GM18868 (cell line): ENCODE data around the gene EIPR1.
"Not testable (repeated sequence)": the region's sequence is repeated elsewhere in the genome, so short reads cannot be mapped to it uniquely, and the experiment has no call there.

Source experiments
- ATAC-seq: cut with Tn5 transposase; IDR thresholded peaks from one replicate; pipeline ENCODE4 v1.9.1; 2021; ENCODE audit warnings: mild to moderate bottlenecking, moderate library complexity; ENCODE audit not compliant: unreplicated experiment

EIPR1 gene

GRCh38 chr2:3403587-3404334 lies 26.1 kb upstream of the EIPR1 start:
- peak; percentile 99 for ATAC-seq

- no peak for ATAC-seq
These were observed 22.2 kb upstream of the EIPR1 start for GRCh38 chr2:3399829-3400228.

GRCh38 chr2:3399381-3399780 lies 21.8 kb upstream of the EIPR1 start:
- no peak for ATAC-seq

GRCh38 chr2:3398857-3399256 lies 21.2 kb upstream of the EIPR1 start:
- ATAC-seq, result no peak

- no peak for ATAC-seq
These were observed 19.4 kb upstream of the EIPR1 start for GRCh38 chr2:3396920-3397559.

- ATAC-seq, result no peak
These were observed 14.6 kb upstream of the EIPR1 start for GRCh38 chr2:3392216-3392615.

- ATAC-seq, result no peak
These were observed 12.4 kb upstream of the EIPR1 start for GRCh38 chr2:3390041-3390440.

GRCh38 chr2:3389193-3389592 lies 11.6 kb upstream of the EIPR1 start:
- no peak for ATAC-seq

GRCh38 chr2:3388412-3388738 lies 10.8 kb upstream of the EIPR1 start:
- ATAC-seq, result no peak

- no peak for ATAC-seq
These were observed 10.2 kb upstream of the EIPR1 start for GRCh38 chr2:3387644-3388411.

- ATAC-seq, result no peak
These were observed 9.4 kb upstream of the EIPR1 start for GRCh38 chr2:3387011-3387410.

GRCh38 chr2:3386448-3386958 lies 8.9 kb upstream of the EIPR1 start:
- no peak for ATAC-seq

GRCh38 chr2:3379647-3380534 lies 2.3 kb upstream of the EIPR1 start, which contains the start of gene TRAPPC12:
Gene TRAPPC12, plus strand, starts transcription at chr2:3379694. Its CDS starts 7,930 bp downstream, at chr2:3387624.
- peak; percentile 79 for ATAC-seq

- ATAC-seq, result no peak
These were observed 1.7 kb upstream of the EIPR1 start for GRCh38 chr2:3379339-3379646.

- peak; percentile 11 for ATAC-seq
These were observed 373 bp downstream of the EIPR1 start for GRCh38 chr2:3377279-3377611.

- ATAC-seq, result no peak
These were observed 797 bp downstream of the EIPR1 start for GRCh38 chr2:3376821-3377220.

GRCh38 chr2:3369340-3370181 lies 8.1 kb downstream of the EIPR1 start:
- ATAC-seq, result not testable (repeated sequence)

GRCh38 chr2:3368261-3368722 lies 9.3 kb downstream of the EIPR1 start:
- ATAC-seq, result no peak

GRCh38 chr2:3365219-3365618 lies 12.4 kb downstream of the EIPR1 start:
- no peak for ATAC-seq
